Upper lobe of left lung (tissue), 4 donors: ENCODE results near the gene TMEM14C.

ENCODE experiments used
- EP300 ChIP-seq, 4 donors: sonication (generic); formaldehyde crosslinking; IDR thresholded peaks; one replicate each; pipeline ENCODE4 v1.5.1; 2017; ENCODE audit warnings: antibody characterized with exemption in 4 of 4, control low read depth in 2 of 4
- POLR2A ChIP-seq, 4 donors: fragments of 450-650 bp; IDR thresholded peaks; one replicate each; pipeline ENCODE4 v1.5.1; 2016 to 2017; ENCODE audit warnings: antibody characterized with exemption in 4 of 4, mild to moderate bottlenecking in 2 of 4
- POLR2AphosphoS5 ChIP-seq, 2 donors: sonication (generic); formaldehyde crosslinking; IDR thresholded peaks; one replicate each; pipeline ENCODE4 v1.5.1; 2017; ENCODE audit warnings: antibody characterized with exemption in 2 of 2
- TF ChIP-seq, protein P1 (sequence below), 6 experiments: fragments of 450-650 bp in 4 of 6; fragments of 200-600 bp in 2 of 6; sonication (generic) in 2 of 6; IDR thresholded peaks; one replicate each; pipeline ENCODE4 v1.5.1; 2016 to 2019; ENCODE audit warnings: antibody characterized with exemption in 6 of 6

DNA sequence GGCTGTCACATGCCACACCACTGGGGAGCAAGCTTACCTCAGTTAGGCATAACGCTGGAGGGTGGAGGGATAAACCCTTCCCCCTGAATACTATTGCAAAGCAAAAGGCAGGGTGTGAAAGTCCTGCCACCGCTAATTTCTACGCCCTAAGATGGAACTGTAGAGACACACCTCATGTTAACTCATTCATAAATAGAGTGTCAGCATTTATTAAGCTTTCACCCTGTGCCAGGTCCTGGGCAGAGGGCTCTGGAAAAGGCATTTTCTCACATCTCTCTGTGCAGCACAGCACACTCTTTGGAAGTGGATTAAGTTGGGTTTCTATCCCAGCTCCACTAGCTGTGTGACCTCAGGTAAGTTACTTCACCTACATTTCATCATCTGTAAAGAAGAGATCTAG lies 46.5 kb downstream of the TMEM14C start:
- TF ChIP-seq, protein P1, sequence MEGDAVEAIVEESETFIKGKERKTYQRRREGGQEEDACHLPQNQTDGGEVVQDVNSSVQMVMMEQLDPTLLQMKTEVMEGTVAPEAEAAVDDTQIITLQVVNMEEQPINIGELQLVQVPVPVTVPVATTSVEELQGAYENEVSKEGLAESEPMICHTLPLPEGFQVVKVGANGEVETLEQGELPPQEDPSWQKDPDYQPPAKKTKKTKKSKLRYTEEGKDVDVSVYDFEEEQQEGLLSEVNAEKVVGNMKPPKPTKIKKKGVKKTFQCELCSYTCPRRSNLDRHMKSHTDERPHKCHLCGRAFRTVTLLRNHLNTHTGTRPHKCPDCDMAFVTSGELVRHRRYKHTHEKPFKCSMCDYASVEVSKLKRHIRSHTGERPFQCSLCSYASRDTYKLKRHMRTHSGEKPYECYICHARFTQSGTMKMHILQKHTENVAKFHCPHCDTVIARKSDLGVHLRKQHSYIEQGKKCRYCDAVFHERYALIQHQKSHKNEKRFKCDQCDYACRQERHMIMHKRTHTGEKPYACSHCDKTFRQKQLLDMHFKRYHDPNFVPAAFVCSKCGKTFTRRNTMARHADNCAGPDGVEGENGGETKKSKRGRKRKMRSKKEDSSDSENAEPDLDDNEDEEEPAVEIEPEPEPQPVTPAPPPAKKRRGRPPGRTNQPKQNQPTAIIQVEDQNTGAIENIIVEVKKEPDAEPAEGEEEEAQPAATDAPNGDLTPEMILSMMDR (IDR thresholded peaks at IDR 0.05): no peak
- TF ChIP-seq POLR2AphosphoS5 (IDR thresholded peaks at IDR 0.05): no peak
- no peak for TF ChIP-seq EP300 (IDR thresholded peaks at IDR 0.05)
- no peak for TF ChIP-seq POLR2A (IDR thresholded peaks at IDR 0.05)
